ENCODE measurements around the gene OSTN.

OSTN gene

GRCh38 chr3:191306428-191306827 is 107.4 kb downstream of the OSTN start:
- Histone ChIP-seq H3K4me1 (ENCODE audit: insufficient read depth, low read length) (no peaks in the 10 kb centered on the region), H3K36me3 (ENCODE audit: insufficient read depth, low read length) (no peaks in the 10 kb centered on the region), H2AFZ (ENCODE audit: low read depth, low read length) (no peak overlapping the region), H3K9me3 (ENCODE audit: insufficient read depth, low read length, severe bottlenecking) (no peaks in the 10 kb centered on the region), H3K27ac (ENCODE audit: low read length) (no peak overlapping the region), H3K4me2 (ENCODE audit: insufficient read depth, low read length) (no peak overlapping the region), H3K79me2 (ENCODE audit: insufficient read depth, low read length) (no peaks in the 10 kb centered on the region), H4K20me1 (ENCODE audit: insufficient read depth, low read length) (no peaks in the 10 kb centered on the region), H3K4me3 (ENCODE audit: low read depth in 1 of 2, low read length in 2 of 2) (no peak overlapping the region), H3K27me3 (ENCODE audit: insufficient read depth, low read length, poor library complexity) (no peaks in the 10 kb centered on the region), H3K9ac (ENCODE audit: low read depth, low read length) (no peak overlapping the region)
- no peak for ATAC-seq (ENCODE audit: insufficient read depth, low read depth)
- TF ChIP-seq, protein P1, sequence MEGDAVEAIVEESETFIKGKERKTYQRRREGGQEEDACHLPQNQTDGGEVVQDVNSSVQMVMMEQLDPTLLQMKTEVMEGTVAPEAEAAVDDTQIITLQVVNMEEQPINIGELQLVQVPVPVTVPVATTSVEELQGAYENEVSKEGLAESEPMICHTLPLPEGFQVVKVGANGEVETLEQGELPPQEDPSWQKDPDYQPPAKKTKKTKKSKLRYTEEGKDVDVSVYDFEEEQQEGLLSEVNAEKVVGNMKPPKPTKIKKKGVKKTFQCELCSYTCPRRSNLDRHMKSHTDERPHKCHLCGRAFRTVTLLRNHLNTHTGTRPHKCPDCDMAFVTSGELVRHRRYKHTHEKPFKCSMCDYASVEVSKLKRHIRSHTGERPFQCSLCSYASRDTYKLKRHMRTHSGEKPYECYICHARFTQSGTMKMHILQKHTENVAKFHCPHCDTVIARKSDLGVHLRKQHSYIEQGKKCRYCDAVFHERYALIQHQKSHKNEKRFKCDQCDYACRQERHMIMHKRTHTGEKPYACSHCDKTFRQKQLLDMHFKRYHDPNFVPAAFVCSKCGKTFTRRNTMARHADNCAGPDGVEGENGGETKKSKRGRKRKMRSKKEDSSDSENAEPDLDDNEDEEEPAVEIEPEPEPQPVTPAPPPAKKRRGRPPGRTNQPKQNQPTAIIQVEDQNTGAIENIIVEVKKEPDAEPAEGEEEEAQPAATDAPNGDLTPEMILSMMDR (IDR thresholded peaks at IDR 0.05; ENCODE audit: borderline replicate concordance, extremely low read depth, low read length, poor library complexity, severe bottlenecking): no peak
- TF ChIP-seq EZH2 (IDR thresholded peaks at IDR 0.05; ENCODE audit: borderline replicate concordance, low read depth, low read length, severe bottlenecking): no peak
- no peak for DNase-seq

- Histone ChIP-seq H3K27me3 (ENCODE audit: insufficient read depth, low read length, poor library complexity) (no peaks in the 10 kb centered on the region), H3K9me3 (ENCODE audit: insufficient read depth, low read length, severe bottlenecking) (no peaks in the 10 kb centered on the region), H3K4me1 (ENCODE audit: insufficient read depth, low read length) (no peaks in the 10 kb centered on the region), H3K27ac (ENCODE audit: low read length) (no peak overlapping the region), H2AFZ (ENCODE audit: low read depth, low read length) (no peak overlapping the region), H3K4me2 (ENCODE audit: insufficient read depth, low read length) (no peak overlapping the region), H3K4me3 (ENCODE audit: low read depth in 1 of 2, low read length in 2 of 2) (no peak overlapping the region), H3K9ac (ENCODE audit: low read depth, low read length) (no peak overlapping the region), H3K36me3 (ENCODE audit: insufficient read depth, low read length) (no peaks in the 10 kb centered on the region), H4K20me1 (ENCODE audit: insufficient read depth, low read length) (no peaks in the 10 kb centered on the region), H3K79me2 (ENCODE audit: insufficient read depth, low read length) (no peaks in the 10 kb centered on the region)
- TF ChIP-seq EZH2 (IDR thresholded peaks at IDR 0.05; ENCODE audit: borderline replicate concordance, low read depth, low read length, severe bottlenecking): no peak
- TF ChIP-seq, protein P1 (IDR thresholded peaks at IDR 0.05; ENCODE audit: borderline replicate concordance, extremely low read depth, low read length, poor library complexity, severe bottlenecking): no peak
- no peak for ATAC-seq (ENCODE audit: insufficient read depth, low read depth)
- no peak for DNase-seq
Observed at GRCh38 chr3:191307341-191307740, 108.3 kb downstream of the OSTN start.

DNA sequence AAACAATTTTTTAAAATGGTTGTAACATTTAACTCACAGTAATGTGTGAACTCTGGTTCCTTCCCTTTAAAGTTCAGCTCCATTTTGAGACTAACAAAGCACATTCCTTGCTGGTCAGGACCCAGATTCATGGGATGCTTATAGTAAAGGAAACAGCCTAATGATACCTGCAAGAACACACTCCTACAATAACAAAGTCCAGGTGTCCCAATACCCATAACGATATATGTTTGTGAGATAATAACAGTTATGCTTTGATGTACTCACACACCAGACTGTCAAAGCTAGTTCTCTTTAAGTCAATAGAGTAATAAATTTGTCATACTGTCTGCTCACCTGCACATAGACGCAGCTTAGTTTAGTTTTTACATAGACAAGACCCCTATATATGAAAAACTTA is 114.3 kb downstream of the OSTN start:
- TF ChIP-seq EZH2 (IDR thresholded peaks at IDR 0.05; ENCODE audit: borderline replicate concordance, low read depth, low read length, severe bottlenecking): no peak
- TF ChIP-seq, protein P1 (IDR thresholded peaks at IDR 0.05; ENCODE audit: borderline replicate concordance, extremely low read depth, low read length, poor library complexity, severe bottlenecking): no peak

More for the DNA sequence above, 114.3 kb downstream of the OSTN start:
- no peaks in the 10 kb centered on the region for H3K36me3 ChIP-seq (ENCODE audit: insufficient read depth, low read length)
- DNase-seq (no peak), ATAC-seq (ENCODE audit: insufficient read depth, low read depth) (no peak)
- no peaks in the 10 kb centered on the region for H3K4me1 ChIP-seq (ENCODE audit: insufficient read depth, low read length)
- no peak overlapping the region for H3K9ac ChIP-seq (ENCODE audit: low read depth, low read length)
- no peaks in the 10 kb centered on the region for H3K79me2 ChIP-seq (ENCODE audit: insufficient read depth, low read length)
- no peak overlapping the region for H2AFZ ChIP-seq (ENCODE audit: low read depth, low read length)
- no peaks in the 10 kb centered on the region for H4K20me1 ChIP-seq (ENCODE audit: insufficient read depth, low read length)
- H3K4me3 ChIP-seq (ENCODE audit: low read depth in 1 of 2, low read length in 2 of 2): no peak overlapping the region
- H3K27me3 ChIP-seq (ENCODE audit: insufficient read depth, low read length, poor library complexity): no peaks in the 10 kb centered on the region
- no peaks in the 10 kb centered on the region for H3K9me3 ChIP-seq (ENCODE audit: insufficient read depth, low read length, severe bottlenecking)
- H3K4me2 ChIP-seq (ENCODE audit: insufficient read depth, low read length): no peak overlapping the region
- H3K27ac ChIP-seq (ENCODE audit: low read length): no peak overlapping the region
